Neural cell (in vitro differentiated cells): ENCODE data around the gene STEAP1. TPM values are rescaled to one million over a fixed set of nuclear protein-coding genes. Genes with fewer than 3 reads are reported as not detected.
"Not testable (repeated sequence)": the region's sequence is repeated elsewhere in the genome, so short reads cannot be mapped to it uniquely, and the experiment has no call there.

Experiments
- H2AFZ ChIP-seq: fragments of 200-600, 300-800 bp; sonication (generic), shearing (Covaris generic); 2 replicates; pipeline ENCODE4 v1.6.0; 2014; ENCODE audit warnings: low read depth, mild to moderate bottlenecking, antibody characterized with exemption, low read length, moderate library complexity
- H3F3A ChIP-seq: fragments of 200-600 bp; shearing (Covaris generic); 2 replicates; pipeline ENCODE4 v1.6.1; 2016; ENCODE audit warnings: mild to moderate bottlenecking, moderate library complexity, mixed read lengths, antibody characterized with exemption, low read length; ENCODE audit not compliant: insufficient read depth, poor library complexity, severe bottlenecking
- H3K27ac ChIP-seq: fragments of 200-600, 300-800 bp; sonication (generic), shearing (Covaris generic); 2 replicates; pipeline ENCODE4 v1.5.1; 2014; ENCODE audit warnings: mild to moderate bottlenecking, low read length, moderate library complexity
- H3K27me3 ChIP-seq: fragments of 300-800, 200-600 bp; sonication (generic), shearing (Covaris generic); 2 replicates; pipeline ENCODE4 v1.6.0; 2014; ENCODE audit warnings: mild to moderate bottlenecking, low read depth, low read length, moderate library complexity; ENCODE audit not compliant: insufficient read depth
- H3K36me3 ChIP-seq: fragments of 300-800, 200-600 bp; sonication (generic), shearing (Covaris generic); 2 replicates; pipeline ENCODE4 v1.5.1; 2014; ENCODE audit warnings: mild to moderate bottlenecking, antibody characterized with exemption, low read length, moderate library complexity; ENCODE audit not compliant: insufficient read depth
- H3K4me2 ChIP-seq: fragments of 300-800, 200-600 bp; sonication (generic), shearing (Covaris generic); 2 replicates; pipeline ENCODE4 v1.6.0; 2014; ENCODE audit warnings: mild to moderate bottlenecking, low read length
- H3K4me3 ChIP-seq: fragments of 300-800, 200-600 bp; sonication (generic), shearing (Covaris generic); 2 replicates; pipeline ENCODE4 v1.5.1; 2014; ENCODE audit warnings: mild to moderate bottlenecking, low read length, moderate library complexity
- H3K79me2 ChIP-seq: fragments of 200-600 bp; shearing (Covaris generic); replicated peaks from 2 replicates; pipeline ENCODE4 v1.6.0; 2014; ENCODE audit warnings: mild to moderate bottlenecking, low read length, moderate library complexity; ENCODE audit not compliant: insufficient read depth
- H3K9ac ChIP-seq: fragments of 300-800, 200-600 bp; sonication (generic), shearing (Covaris generic); 2 replicates; pipeline ENCODE4 v1.6.1; 2016; ENCODE audit warnings: mild to moderate bottlenecking, low read length, mixed read lengths
- H3K9me2 ChIP-seq: fragments of 200-600 bp; shearing (Covaris generic); 2 replicates; pipeline ENCODE4 v1.6.1; 2016; ENCODE audit warnings: mild to moderate bottlenecking, low read length, mixed read lengths; ENCODE audit not compliant: insufficient read depth
- H3K9me3 ChIP-seq: fragments of 200-600, 300-800 bp; sonication (generic), shearing (Covaris generic); 2 replicates; pipeline ENCODE4 v1.6.1; 2016; ENCODE audit warnings: mild to moderate bottlenecking, mixed run types, low read length, moderate library complexity, mixed read lengths
- H4K20me1 ChIP-seq: fragments of 200-600 bp; shearing (Covaris generic); 2 replicates; pipeline ENCODE4 v1.6.1; 2016; ENCODE audit warnings: mild to moderate bottlenecking, mixed run types; ENCODE audit not compliant: insufficient read depth
- EP300 ChIP-seq: fragments of 450-650 bp; conservative IDR thresholded peaks from 2 replicates; pipeline ENCODE4 v1.6.1; 2014; ENCODE audit warnings: antibody characterized with exemption, mild to moderate bottlenecking, moderate library complexity; ENCODE audit not compliant: poor library complexity, severe bottlenecking
- EZH2 ChIP-seq: fragments of 200-600, 300-800 bp; shearing (Covaris generic), sonication (generic); IDR thresholded peaks from 2 replicates; pipeline ENCODE4 v1.6.1; 2014; ENCODE audit warnings: antibody characterized with exemption, low read length, borderline replicate concordance, mild to moderate bottlenecking; ENCODE audit not compliant: insufficient read depth, poor library complexity, severe bottlenecking
- MXI1 ChIP-seq: fragments of 450-650 bp; conservative IDR thresholded peaks from 2 replicates; pipeline ENCODE4 v1.6.1; 2014; ENCODE audit warnings: antibody characterized with exemption, mild to moderate bottlenecking; ENCODE audit not compliant: poor library complexity, severe bottlenecking
- POLR2AphosphoS5 ChIP-seq: IDR thresholded peaks from 2 replicates; pipeline ENCODE4 v1.6.1; 2012
- RAD21 ChIP-seq: fragments of 450-650 bp; conservative IDR thresholded peaks from 2 replicates; pipeline ENCODE4 v1.6.1; 2014; ENCODE audit warnings: antibody characterized with exemption, mild to moderate bottlenecking, moderate library complexity
- SMC3 ChIP-seq: fragments of 450-650 bp; conservative IDR thresholded peaks from 2 replicates; pipeline ENCODE4 v1.6.1; 2014; ENCODE audit warnings: antibody characterized with exemption, mild to moderate bottlenecking, moderate library complexity; ENCODE audit not compliant: poor library complexity
- TAF1 ChIP-seq: IDR thresholded peaks from 2 replicates; pipeline ENCODE4 v1.6.1; 2012; ENCODE audit warnings: low read depth
- polyA plus RNA-seq: library from polyadenylated mRNA; depleted of rRNA; stranded (reverse); fragments of >200 nt; gene quantifications from 2 replicates; pipeline ENCODE4 v1.2.3, GENCODE V29; 2014
- TF ChIP-seq, protein P1 (sequence below): fragments of 450-650 bp; IDR thresholded peaks from 2 replicates; pipeline ENCODE4 v1.5.1; 2014; ENCODE audit warnings: antibody characterized with exemption, mild to moderate bottlenecking, moderate library complexity; ENCODE audit not compliant: poor library complexity, severe bottlenecking
- TF ChIP-seq, protein P2 (sequence below): IDR thresholded peaks from 2 replicates; pipeline ENCODE4 v1.6.1; 2012; ENCODE audit warnings: borderline replicate concordance

The STEAP1 gene
- polyA plus RNA-seq, 1 donor from 2014 or later, result not detected

- H2AFZ ChIP-seq, H3K9me3 ChIP-seq, H3K27me3 ChIP-seq, H3K27ac ChIP-seq, H3K36me3 ChIP-seq, H3K4me2 ChIP-seq, H3F3A ChIP-seq, H3K9me2 ChIP-seq, H3K79me2 ChIP-seq, H3K9ac ChIP-seq, H3K4me3 ChIP-seq, H4K20me1 ChIP-seq: not testable (repeated sequence)
These were observed 3.1 kb downstream of the STEAP1 start for GRCh38 chr7:90157331-90157730.

DNA sequence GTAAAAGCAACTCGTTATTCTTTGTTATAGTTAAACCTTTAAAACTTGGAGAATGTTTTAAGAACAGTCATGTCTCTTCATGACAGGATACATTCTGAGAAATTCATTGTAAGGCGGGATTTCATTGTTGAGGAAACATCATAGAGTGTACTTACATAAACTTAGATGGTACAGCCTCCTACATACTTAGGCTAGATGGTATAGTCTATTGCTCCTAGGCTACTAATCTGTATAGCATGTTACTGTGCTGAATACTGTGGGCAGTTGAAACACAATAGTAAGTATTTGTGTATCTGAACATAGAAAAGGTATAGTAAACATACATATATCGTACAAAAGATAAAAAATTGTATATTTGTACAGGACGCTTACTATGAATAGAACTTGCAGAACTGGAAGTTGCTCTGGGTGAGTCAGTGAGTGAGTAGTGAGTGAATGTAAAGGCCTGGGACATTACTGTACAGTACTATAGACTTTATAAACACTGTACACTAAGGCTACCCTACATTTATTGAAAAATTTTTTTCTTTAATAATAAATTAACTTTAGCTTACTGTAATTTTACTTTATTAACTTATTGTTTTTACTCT is 3.6 kb downstream of the STEAP1 start:
- not testable (repeated sequence) for H3K4me3 ChIP-seq, H3F3A ChIP-seq, H3K9me3 ChIP-seq, H3K27ac ChIP-seq, H3K27me3 ChIP-seq, H3K9me2 ChIP-seq, H2AFZ ChIP-seq, H4K20me1 ChIP-seq, H3K79me2 ChIP-seq, H3K9ac ChIP-seq, H3K36me3 ChIP-seq, H3K4me2 ChIP-seq

- no peaks in the 10 kb centered on the region for H3K27me3 ChIP-seq
These were observed 9.3 kb downstream of the STEAP1 start for GRCh38 chr7:90163534-90163933.

More at GRCh38 chr7:90163534-90163933, 9.3 kb downstream of the STEAP1 start:
- H3K9ac ChIP-seq, result no peak overlapping the region
- no peaks in the 10 kb centered on the region for H4K20me1 ChIP-seq
- no peak overlapping the region for H2AFZ ChIP-seq
- H3K4me2 ChIP-seq, result no peak overlapping the region
- H3K27ac ChIP-seq, result no peak overlapping the region
- no peaks in the 10 kb centered on the region for H3K9me2 ChIP-seq
- no peaks in the 10 kb centered on the region for H3K36me3 ChIP-seq
- no peaks in the 10 kb centered on the region for H3F3A ChIP-seq
- no peak overlapping the region for H3K4me3 ChIP-seq
- no peaks in the 10 kb centered on the region for H3K9me3 ChIP-seq
- H3K79me2 ChIP-seq, result no peaks in the 10 kb centered on the region
- TF ChIP-seq POLR2AphosphoS5 (no peak), EZH2 (no peak), RAD21 (no peak), MXI1 (no peak), TAF1 (no peak), SMC3 (no peak), EP300 (no peak)
- TF ChIP-seq, protein P1, sequence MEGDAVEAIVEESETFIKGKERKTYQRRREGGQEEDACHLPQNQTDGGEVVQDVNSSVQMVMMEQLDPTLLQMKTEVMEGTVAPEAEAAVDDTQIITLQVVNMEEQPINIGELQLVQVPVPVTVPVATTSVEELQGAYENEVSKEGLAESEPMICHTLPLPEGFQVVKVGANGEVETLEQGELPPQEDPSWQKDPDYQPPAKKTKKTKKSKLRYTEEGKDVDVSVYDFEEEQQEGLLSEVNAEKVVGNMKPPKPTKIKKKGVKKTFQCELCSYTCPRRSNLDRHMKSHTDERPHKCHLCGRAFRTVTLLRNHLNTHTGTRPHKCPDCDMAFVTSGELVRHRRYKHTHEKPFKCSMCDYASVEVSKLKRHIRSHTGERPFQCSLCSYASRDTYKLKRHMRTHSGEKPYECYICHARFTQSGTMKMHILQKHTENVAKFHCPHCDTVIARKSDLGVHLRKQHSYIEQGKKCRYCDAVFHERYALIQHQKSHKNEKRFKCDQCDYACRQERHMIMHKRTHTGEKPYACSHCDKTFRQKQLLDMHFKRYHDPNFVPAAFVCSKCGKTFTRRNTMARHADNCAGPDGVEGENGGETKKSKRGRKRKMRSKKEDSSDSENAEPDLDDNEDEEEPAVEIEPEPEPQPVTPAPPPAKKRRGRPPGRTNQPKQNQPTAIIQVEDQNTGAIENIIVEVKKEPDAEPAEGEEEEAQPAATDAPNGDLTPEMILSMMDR, result no peak
- TF ChIP-seq, protein P2, sequence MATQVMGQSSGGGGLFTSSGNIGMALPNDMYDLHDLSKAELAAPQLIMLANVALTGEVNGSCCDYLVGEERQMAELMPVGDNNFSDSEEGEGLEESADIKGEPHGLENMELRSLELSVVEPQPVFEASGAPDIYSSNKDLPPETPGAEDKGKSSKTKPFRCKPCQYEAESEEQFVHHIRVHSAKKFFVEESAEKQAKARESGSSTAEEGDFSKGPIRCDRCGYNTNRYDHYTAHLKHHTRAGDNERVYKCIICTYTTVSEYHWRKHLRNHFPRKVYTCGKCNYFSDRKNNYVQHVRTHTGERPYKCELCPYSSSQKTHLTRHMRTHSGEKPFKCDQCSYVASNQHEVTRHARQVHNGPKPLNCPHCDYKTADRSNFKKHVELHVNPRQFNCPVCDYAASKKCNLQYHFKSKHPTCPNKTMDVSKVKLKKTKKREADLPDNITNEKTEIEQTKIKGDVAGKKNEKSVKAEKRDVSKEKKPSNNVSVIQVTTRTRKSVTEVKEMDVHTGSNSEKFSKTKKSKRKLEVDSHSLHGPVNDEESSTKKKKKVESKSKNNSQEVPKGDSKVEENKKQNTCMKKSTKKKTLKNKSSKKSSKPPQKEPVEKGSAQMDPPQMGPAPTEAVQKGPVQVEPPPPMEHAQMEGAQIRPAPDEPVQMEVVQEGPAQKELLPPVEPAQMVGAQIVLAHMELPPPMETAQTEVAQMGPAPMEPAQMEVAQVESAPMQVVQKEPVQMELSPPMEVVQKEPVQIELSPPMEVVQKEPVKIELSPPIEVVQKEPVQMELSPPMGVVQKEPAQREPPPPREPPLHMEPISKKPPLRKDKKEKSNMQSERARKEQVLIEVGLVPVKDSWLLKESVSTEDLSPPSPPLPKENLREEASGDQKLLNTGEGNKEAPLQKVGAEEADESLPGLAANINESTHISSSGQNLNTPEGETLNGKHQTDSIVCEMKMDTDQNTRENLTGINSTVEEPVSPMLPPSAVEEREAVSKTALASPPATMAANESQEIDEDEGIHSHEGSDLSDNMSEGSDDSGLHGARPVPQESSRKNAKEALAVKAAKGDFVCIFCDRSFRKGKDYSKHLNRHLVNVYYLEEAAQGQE, result no peak
